CD4-positive, alpha-beta T cell (primary cell): ENCODE data around the gene HHEX. TPM values are rescaled to one million over a fixed set of nuclear protein-coding genes. Genes with fewer than 3 reads are reported as not detected.

ENCODE experiments used
- ATAC-seq: fragments of 200-7000 bp; cut with Tn5 transposase; one replicate; pipeline ENCODE4 v1.10.0; 2022; ENCODE audit warnings: mild to moderate bottlenecking; ENCODE audit not compliant: poor library complexity
- CTCF ChIA-PET: fragments of 350-600 bp; sonication (Branson Sonifier 250); formaldehyde crosslinking; loops from one replicate; lab custom pipeline; 2021; ENCODE audit warnings: antibody characterized with exemption, inconsistent platforms; lab: Charles Lee
- POLR2A ChIA-PET: fragments of 350-600 bp; sonication (Branson Sonifier 250); formaldehyde crosslinking; loops from one replicate; lab custom pipeline; 2021; ENCODE audit warnings: antibody characterized with exemption, inconsistent platforms; lab: Charles Lee
- DNase-seq, 14 experiments: peaks; one replicate each; pipeline ENCODE4 v3.0.0-alpha.2; 2013 to 2020; ENCODE audit warnings: mixed read lengths in 2 of 14
- H3K27ac ChIP-seq, 2 donors: one replicate each; pipeline versions ENCODE4 v1.5.1 to v1.7.0; 2013; ENCODE audit warnings: low read length in 2 of 2, low read depth in 1 of 2, mild to moderate bottlenecking in 1 of 2
- H3K27me3 ChIP-seq, 2 experiments: 1 replicate in 1 of 2; 2 replicates in 1 of 2; pipeline versions ENCODE4 v1.6.1 to v1.7.0; 2013; ENCODE audit warnings: low read length in 2 of 2, control low read depth in 1 of 2, mild to moderate bottlenecking in 1 of 2, moderate library complexity in 1 of 2; ENCODE audit not compliant: insufficient read depth in 2 of 2, control insufficient read depth in 1 of 2
- H3K36me3 ChIP-seq: one replicate; pipeline ENCODE4 v1.6.1; 2013; ENCODE audit warnings: low read length, control low read depth; ENCODE audit not compliant: insufficient read depth
- H3K4me1 ChIP-seq: one replicate; pipeline ENCODE4 v1.6.1; 2013; ENCODE audit warnings: low read length, control low read depth; ENCODE audit not compliant: insufficient read depth
- H3K4me3 ChIP-seq: one replicate; pipeline ENCODE4 v1.5.1; 2013; ENCODE audit warnings: mild to moderate bottlenecking, low read length, moderate library complexity
- H3K9me3 ChIP-seq, 2 experiments: 1 replicate in 1 of 2; 2 replicates in 1 of 2; pipeline versions ENCODE4 v1.6.1 to v1.7.0; 2013; ENCODE audit warnings: low read length in 2 of 2, mild to moderate bottlenecking in 2 of 2, control low read depth in 1 of 2, moderate library complexity in 1 of 2; ENCODE audit not compliant: control insufficient read depth in 1 of 2, insufficient read depth in 1 of 2
- H3K27ac Mint-ChIP-seq: one replicate; pipeline ENCODE4 v1.8.0; 2020; ENCODE audit warnings: mixed read lengths
- H3K27me3 Mint-ChIP-seq: one replicate; pipeline ENCODE4 v1.8.0; 2021; ENCODE audit warnings: mixed read lengths
- H3K36me3 Mint-ChIP-seq: one replicate; pipeline ENCODE4 v1.8.0; 2021; ENCODE audit warnings: low read depth, mixed read lengths
- H3K4me1 Mint-ChIP-seq: one replicate; pipeline ENCODE4 v1.8.0; 2021; ENCODE audit warnings: low read depth, mixed read lengths
- H3K4me3 Mint-ChIP-seq: one replicate; pipeline ENCODE4 v1.8.0; 2020; ENCODE audit warnings: mild to moderate bottlenecking, mixed read lengths
- H3K9me3 Mint-ChIP-seq: one replicate; pipeline ENCODE4 v1.8.0; 2020; ENCODE audit warnings: mixed read lengths
- intact Hi-C, 2 experiments: fragments of 100-400 bp; cut with DNase I in 1 of 2; cut with micrococcal nuclease in 1 of 2; formaldehyde crosslinking; loops; one replicate each; pipeline versions ENCODE4 v1.15.1 to v1.9.0; 2023 to 2025; cut with DNase I, micrococcal nuclease
- total RNA-seq, 174 experiments: library from RNA in 2 of 174; stranded (reverse) in 2 of 174; gene quantifications; one replicate each; pipeline ENCODE4 v1.2.3 and lab custom pipeline; 2021 to 2026
- TF ChIP-seq, protein P1 (sequence below): fragments of 200-600 bp; IDR thresholded peaks from one replicate; pipeline ENCODE4 v1.8.0; 2022; ENCODE audit warnings: antibody characterized with exemption, mild to moderate bottlenecking

Gene HHEX
- total RNA-seq, 2 experiments from 2014 or later = 0.96 to 1.0 TPM

DNA sequence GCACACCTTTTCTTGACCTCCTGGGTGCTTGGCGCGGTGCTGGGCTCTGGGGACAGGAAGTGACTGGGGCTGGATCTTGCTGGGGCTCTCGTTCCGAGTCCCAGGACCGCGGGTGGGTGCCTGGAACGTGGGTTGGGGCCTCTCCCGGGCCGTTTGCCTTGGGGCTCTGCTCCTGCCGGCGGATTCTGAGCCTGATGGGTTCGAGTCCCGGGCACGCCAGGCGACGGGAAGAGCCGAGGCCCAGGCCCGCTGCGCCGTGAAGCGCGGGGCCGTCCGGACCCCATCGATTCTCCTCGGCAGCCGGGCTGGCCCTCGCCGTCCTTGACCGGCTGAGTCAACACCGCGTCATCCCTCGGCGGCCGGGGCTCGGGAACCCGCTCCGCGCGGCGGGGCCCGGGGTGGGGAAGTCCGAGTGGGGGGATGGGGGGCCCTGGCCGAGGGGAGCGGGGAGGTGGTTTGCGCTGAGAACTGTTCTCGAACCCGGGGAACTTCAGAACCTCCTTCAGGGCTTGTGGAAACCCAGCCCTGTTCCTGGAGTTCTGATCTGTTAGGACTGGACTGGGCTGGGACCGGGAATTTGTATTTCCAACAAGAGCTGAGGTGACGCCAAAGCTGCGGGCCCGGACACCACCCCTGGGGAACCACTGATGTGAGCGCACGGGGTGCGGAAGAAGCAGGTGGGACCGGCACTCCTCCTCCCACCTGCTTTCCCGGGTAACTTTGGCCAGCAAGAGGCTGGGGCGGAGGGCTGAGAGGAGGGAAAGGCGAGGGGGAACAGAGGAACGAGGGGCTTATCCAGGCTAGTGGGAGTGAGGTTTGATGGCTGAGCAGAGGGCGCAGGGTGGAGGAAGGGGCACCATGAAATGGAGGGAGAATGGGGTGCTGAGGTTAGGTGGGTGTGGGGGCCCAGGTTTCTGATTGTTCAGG lies 6.2 kb downstream of the HHEX start:
- no peak for ATAC-seq

DNA sequence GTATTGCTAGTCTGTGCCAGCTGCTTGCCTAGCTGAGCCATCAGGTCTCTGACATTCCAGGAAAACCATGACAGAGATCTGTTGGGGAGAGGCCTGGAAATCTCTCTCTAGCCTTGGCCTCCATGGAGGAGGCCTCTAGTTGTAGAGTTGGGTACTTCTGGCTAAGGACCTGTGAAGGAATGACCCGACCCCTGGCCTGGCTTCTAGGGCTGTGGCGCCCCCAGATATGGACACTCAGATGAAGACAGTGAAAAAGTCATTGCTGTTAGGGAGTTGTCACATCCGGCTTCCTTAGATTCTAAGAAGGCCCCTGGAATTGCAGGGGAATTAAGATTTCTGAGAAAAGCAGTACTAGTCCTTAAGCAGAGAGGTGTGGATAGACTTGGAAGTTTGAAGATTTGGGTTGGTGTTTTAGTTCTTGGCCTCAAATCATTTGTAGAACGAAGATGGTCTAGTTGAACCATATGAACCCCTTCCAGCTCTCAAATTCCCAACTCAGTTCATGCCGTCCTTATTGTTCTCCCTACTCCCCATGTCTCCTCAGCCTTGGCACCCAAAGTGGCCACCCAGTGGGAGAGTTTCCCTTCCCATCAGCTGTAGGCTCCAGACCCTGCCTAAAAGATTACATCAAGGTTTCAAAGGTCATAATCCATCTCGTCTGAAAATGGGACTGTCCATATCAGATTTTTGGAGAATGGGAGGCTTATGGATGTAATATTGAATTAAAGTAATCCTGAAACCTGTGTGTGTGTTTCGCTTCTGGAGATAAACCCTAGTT lies 7.0 kb downstream of the HHEX start:
- ATAC-seq (no peak), DNase-seq (no peak)
- ChIA-PET CTCF (no interaction called here), POLR2A (no interaction called here)
- Histone ChIP-seq H3K36me3 (no peaks in the 10 kb centered on the region), H3K4me3 (no peak overlapping the region), H3K27ac (no peak overlapping the region), H3K27me3 (peaks cover 42 to 59% of the 10 kb centered on the region in 2 experiments), H3K9me3 (peaks cover 0 to 22% of the 10 kb centered on the region in 2 experiments), H3K4me1 (peaks cover 26% of the 10 kb centered on the region)
- Mint-ChIP-seq H3K36me3 (no peaks in the 10 kb centered on the region), H3K4me1 (peaks cover 38% of the 10 kb centered on the region), H3K27me3 (peaks cover 83% of the 10 kb centered on the region), H3K4me3 (no peak overlapping the region), H3K27ac (no peak overlapping the region), H3K9me3 (no peaks in the 10 kb centered on the region)
- intact Hi-C loops = no loop called here
- TF ChIP-seq, protein P1, sequence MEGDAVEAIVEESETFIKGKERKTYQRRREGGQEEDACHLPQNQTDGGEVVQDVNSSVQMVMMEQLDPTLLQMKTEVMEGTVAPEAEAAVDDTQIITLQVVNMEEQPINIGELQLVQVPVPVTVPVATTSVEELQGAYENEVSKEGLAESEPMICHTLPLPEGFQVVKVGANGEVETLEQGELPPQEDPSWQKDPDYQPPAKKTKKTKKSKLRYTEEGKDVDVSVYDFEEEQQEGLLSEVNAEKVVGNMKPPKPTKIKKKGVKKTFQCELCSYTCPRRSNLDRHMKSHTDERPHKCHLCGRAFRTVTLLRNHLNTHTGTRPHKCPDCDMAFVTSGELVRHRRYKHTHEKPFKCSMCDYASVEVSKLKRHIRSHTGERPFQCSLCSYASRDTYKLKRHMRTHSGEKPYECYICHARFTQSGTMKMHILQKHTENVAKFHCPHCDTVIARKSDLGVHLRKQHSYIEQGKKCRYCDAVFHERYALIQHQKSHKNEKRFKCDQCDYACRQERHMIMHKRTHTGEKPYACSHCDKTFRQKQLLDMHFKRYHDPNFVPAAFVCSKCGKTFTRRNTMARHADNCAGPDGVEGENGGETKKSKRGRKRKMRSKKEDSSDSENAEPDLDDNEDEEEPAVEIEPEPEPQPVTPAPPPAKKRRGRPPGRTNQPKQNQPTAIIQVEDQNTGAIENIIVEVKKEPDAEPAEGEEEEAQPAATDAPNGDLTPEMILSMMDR = no peak

More for the DNA sequence above, 6.2 kb downstream of the HHEX start:
- Histone ChIP-seq H3K9me3 (peaks cover 0 to 30% of the 10 kb centered on the region in 2 experiments), H3K4me1 (peaks cover 34% of the 10 kb centered on the region), H3K4me3 (no peak overlapping the region), H3K36me3 (no peaks in the 10 kb centered on the region), H3K27ac (no peak overlapping the region), H3K27me3 (peaks cover 51 to 63% of the 10 kb centered on the region in 2 experiments)
- intact Hi-C loops = no loop called here
- ChIA-PET CTCF (interaction anchor here (0.5 kb wide), 1 partner anchor 59 kb away, joined by 4 read pairs; no protein-coding TSS in a partner anchor), POLR2A (no interaction called here)
- TF ChIP-seq, protein P1 = no peak
- Mint-ChIP-seq H3K36me3 (no peaks in the 10 kb centered on the region), H3K4me1 (peaks cover 43% of the 10 kb centered on the region), H3K27me3 (peaks cover 84% of the 10 kb centered on the region), H3K4me3 (no peak overlapping the region), H3K27ac (no peak overlapping the region), H3K9me3 (no peaks in the 10 kb centered on the region)
- DNase-seq = no peak

DNA sequence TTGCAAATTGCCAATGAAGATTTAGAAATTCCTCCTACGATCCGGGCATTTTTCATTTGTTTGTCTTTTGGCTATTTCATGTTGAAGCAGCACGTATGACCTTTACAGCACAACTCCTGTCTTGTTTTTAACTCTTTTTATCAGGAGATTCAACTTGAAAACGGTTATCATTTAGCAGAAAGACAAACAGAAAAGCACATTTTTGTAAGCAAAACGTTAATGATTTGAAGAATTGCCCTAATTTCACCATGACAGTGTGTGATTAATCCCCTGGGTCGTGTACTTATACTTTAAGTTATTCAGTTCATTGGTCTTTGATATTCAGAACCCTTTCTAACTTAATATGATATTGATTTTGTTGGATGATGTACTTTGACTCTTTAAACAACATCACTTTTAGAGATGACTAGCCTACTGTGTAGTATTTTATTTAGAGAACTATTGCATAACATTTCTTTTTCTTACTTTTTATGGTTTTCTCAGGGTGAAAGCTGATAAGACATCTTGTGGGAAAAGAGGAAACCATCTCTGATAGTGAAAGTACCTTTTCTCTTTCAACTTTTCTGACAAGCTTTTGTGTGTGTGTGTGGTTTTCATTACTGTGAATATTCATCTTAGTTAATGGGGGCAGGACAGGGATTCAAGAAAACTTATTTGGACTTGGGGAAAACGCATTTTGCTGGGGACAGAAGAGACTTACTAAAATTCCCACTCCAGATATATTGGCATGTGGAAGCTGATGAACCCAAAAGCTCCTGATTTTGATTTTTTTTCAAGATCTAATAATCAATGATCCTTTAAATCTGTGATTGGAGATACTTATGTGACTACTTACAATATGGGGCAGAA lies 8.1 kb downstream of the HHEX start:
- no peak for ATAC-seq
- POLR2A ChIA-PET = no interaction called here

More for the DNA sequence above, 8.1 kb downstream of the HHEX start:
- Mint-ChIP-seq H3K27me3 (peaks cover 82% of the 10 kb centered on the region), H3K27ac (no peak overlapping the region), H3K4me3 (peak overlapping the region; percentile 56), H3K9me3 (no peaks in the 10 kb centered on the region), H3K36me3 (no peaks in the 10 kb centered on the region), H3K4me1 (peaks cover 29% of the 10 kb centered on the region)
- Histone ChIP-seq H3K27ac (no peak overlapping the region), H3K9me3 (peaks cover 0 to 14% of the 10 kb centered on the region in 2 experiments), H3K27me3 (peaks cover 37 to 55% of the 10 kb centered on the region in 2 experiments), H3K36me3 (no peaks in the 10 kb centered on the region), H3K4me1 (peaks cover 18% of the 10 kb centered on the region), H3K4me3 (no peak overlapping the region)
- intact Hi-C loops = no loop called here
- CTCF ChIA-PET = no interaction called here
- TF ChIP-seq, protein P1 = no peak
- DNase-seq = peak in 1 of 14 experiments; percentile 7
